ENCODE measurements around the gene NCOR1.
"Not testable (repeated sequence)": the region's sequence is repeated elsewhere in the genome, so short reads cannot be mapped to it uniquely, and the experiment has no call there.

The NCOR1 gene

DNA sequence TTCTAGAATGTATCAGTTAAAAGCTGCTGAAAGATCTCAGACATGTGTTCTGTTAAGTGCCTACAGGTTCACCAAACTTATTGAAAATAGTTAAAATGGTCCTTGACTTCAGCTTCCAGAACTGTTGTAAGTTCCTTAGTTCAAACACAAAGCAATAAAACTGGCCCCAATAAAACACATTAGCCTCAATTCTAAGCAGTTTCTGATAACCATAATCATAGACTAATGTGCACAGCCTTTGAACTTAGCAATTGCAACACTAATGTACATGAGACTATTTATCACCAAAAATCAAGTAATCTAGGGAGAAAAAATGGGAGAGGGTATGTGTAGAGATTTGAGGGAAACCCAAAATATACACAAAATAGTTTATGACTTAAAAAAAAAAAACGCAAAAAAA, 17.1 kb upstream of the NCOR1 start (continued):
- TF ChIP-seq, protein P1, sequence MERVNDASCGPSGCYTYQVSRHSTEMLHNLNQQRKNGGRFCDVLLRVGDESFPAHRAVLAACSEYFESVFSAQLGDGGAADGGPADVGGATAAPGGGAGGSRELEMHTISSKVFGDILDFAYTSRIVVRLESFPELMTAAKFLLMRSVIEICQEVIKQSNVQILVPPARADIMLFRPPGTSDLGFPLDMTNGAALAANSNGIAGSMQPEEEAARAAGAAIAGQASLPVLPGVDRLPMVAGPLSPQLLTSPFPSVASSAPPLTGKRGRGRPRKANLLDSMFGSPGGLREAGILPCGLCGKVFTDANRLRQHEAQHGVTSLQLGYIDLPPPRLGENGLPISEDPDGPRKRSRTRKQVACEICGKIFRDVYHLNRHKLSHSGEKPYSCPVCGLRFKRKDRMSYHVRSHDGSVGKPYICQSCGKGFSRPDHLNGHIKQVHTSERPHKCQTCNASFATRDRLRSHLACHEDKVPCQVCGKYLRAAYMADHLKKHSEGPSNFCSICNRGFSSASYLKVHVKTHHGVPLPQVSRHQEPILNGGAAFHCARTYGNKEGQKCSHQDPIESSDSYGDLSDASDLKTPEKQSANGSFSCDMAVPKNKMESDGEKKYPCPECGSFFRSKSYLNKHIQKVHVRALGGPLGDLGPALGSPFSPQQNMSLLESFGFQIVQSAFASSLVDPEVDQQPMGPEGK (CRISPR knock-in tag; IDR thresholded peaks at IDR 0.05; ENCODE audit: borderline replicate concordance): no peak
- TF ChIP-seq CSDC2 (CRISPR knock-in tag; IDR thresholded peaks at IDR 0.05): no peak
- no peak for TF ChIP-seq ESRRG (CRISPR knock-in tag; IDR thresholded peaks at IDR 0.05)
- TF ChIP-seq, protein P2, sequence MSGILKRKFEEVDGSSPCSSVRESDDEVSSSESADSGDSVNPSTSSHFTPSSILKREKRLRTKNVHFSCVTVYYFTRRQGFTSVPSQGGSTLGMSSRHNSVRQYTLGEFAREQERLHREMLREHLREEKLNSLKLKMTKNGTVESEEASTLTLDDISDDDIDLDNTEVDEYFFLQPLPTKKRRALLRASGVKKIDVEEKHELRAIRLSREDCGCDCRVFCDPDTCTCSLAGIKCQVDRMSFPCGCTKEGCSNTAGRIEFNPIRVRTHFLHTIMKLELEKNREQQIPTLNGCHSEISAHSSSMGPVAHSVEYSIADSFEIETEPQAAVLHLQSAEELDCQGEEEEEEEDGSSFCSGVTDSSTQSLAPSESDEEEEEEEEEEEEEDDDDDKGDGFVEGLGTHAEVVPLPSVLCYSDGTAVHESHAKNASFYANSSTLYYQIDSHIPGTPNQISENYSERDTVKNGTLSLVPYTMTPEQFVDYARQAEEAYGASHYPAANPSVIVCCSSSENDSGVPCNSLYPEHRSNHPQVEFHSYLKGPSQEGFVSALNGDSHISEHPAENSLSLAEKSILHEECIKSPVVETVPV (CRISPR knock-in tag; IDR thresholded peaks at IDR 0.05): no peak
- TF ChIP-seq RARB (CRISPR knock-in tag; IDR thresholded peaks at IDR 0.05): no peak
- TF ChIP-seq SNAI2 (CRISPR knock-in tag; IDR thresholded peaks at IDR 0.05): no peak
- no peak for TF ChIP-seq ISL1 (CRISPR knock-in tag; IDR thresholded peaks at IDR 0.05)

DNA sequence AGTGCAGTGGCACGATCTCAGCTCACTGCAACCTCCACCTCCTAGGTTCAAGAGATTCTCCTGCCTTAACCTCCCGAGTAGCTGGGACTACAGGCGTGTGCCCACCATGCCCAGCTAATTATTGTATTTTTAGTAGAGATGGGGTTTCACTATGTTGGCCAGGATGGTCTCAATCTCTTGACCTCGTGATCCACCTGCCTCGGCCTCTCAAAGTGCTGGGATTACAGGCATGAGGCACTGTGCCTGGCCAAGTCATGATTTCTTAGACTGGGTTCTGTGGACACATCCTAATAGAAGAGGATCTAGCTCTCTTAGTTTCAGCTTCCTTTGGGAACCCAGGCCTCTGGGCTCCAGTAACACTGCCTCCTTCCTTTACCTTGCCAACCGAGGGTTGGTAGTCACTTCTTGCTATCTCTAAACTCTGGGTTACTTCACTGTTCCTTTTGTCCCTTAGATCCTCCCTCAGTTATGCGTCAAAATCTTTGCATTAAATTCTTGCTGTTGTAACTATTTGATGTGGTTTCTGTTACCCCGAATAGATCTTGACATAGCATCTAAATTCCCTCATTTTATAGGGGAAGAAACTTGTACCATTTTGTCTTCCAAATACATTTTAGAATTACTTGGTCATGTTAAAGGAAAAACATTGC, 14.7 kb upstream of the NCOR1 start:
- not testable (repeated sequence) for ATAC-seq

DNA sequence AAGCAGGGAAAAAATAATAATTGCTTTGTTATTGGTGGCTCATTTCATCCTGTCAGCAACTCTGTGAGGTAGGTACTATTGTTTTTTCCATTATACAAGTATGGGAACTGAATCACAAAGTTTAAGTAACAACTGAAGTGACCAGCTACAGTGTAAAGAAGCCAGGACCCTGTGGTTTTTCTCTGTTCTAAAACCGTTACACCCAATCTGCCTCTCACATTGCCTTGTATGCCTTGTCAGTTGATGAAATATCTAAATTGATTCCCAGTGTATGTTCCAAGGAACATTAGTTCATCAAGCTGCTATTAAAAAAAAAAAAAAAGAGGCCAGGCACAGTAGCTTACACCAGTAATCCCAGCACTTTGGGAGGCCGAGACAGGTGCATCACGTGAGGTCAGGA, 7.1 kb upstream of the NCOR1 start:
- TF ChIP-seq CSDC2 (CRISPR knock-in tag; IDR thresholded peaks at IDR 0.05) (no peak), ZFP30 (CRISPR knock-in tag; IDR thresholded peaks at IDR 0.05) (no peak), ZC3H10 (CRISPR knock-in tag; IDR thresholded peaks at IDR 0.05) (no peak), ZNF565 (CRISPR knock-in tag; conservative IDR thresholded peaks at IDR 0.05; ENCODE audit: low read depth) (no peak), PPARA (CRISPR knock-in tag; IDR thresholded peaks at IDR 0.05; ENCODE audit: borderline replicate concordance) (no peak), RARB (CRISPR knock-in tag; IDR thresholded peaks at IDR 0.05) (no peak), ZNF70 (CRISPR knock-in tag; IDR thresholded peaks at IDR 0.05) (no peak), TOX (CRISPR knock-in tag; IDR thresholded peaks at IDR 0.05; ENCODE audit: borderline replicate concordance) (no peak), OSR1 (CRISPR knock-in tag; IDR thresholded peaks at IDR 0.05) (no peak), GLIS3 (CRISPR knock-in tag; IDR thresholded peaks at IDR 0.05) (no peak), ZNF8 (CRISPR knock-in tag; IDR thresholded peaks at IDR 0.05) (no peak)
- TF ChIP-seq, protein P1 (CRISPR knock-in tag; IDR thresholded peaks at IDR 0.05; ENCODE audit: borderline replicate concordance): no peak
- ATAC-seq: no peak

DNA sequence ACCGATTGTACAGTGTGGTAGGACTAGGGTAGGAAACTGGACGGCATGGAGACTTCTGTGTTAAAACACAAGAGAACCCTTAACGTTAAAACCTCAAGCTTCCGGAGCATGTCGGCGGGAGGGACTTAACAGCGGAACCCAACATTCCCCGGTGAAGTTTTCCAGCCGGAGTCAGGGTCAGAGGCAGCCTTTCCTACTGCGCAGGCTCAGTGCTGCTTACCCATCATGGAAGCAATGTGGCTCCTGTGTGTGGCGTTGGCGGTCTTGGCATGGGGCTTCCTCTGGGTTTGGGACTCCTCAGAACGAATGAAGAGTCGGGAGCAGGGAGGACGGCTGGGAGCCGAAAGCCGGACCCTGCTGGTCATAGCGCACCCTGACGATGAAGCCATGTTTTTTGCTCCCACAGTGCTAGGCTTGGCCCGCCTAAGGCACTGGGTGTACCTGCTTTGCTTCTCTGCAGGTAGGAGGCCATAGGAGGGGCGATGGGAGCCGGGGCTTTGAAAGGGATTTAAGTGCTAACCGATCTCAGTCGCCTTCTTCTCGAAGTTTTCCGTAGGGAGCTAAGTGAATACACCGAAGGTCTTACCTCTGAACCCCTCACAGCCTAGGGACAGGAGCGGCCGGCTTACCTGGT, 1.8 kb upstream of the NCOR1 start, which contains the start of gene PIGL:
Gene PIGL (plus strand): TSS at position 209 of the 634 bp plus-strand sequence. CDS start 17 bp downstream, at position 226.
- ATAC-seq: peak; percentile 75
- TF ChIP-seq, protein P3, sequence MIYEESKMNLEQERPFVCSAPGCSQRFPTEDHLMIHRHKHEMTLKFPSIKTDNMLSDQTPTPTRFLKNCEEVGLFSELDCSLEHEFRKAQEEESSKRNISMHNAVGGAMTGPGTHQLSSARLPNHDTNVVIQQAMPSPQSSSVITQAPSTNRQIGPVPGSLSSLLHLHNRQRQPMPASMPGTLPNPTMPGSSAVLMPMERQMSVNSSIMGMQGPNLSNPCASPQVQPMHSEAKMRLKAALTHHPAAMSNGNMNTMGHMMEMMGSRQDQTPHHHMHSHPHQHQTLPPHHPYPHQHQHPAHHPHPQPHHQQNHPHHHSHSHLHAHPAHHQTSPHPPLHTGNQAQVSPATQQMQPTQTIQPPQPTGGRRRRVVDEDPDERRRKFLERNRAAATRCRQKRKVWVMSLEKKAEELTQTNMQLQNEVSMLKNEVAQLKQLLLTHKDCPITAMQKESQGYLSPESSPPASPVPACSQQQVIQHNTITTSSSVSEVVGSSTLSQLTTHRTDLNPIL (CRISPR knock-in tag; IDR thresholded peaks at IDR 0.05; ENCODE audit: low read depth): no peak
- no peak for TF ChIP-seq ISL1 (CRISPR knock-in tag; IDR thresholded peaks at IDR 0.05)
- TF ChIP-seq CSDC2 (CRISPR knock-in tag; IDR thresholded peaks at IDR 0.05): no peak
- TF ChIP-seq ZC3H10 (CRISPR knock-in tag; IDR thresholded peaks at IDR 0.05): no peak
- TF ChIP-seq ZFP30 (CRISPR knock-in tag; IDR thresholded peaks at IDR 0.05): no peak
- no peak for TF ChIP-seq ZFP3 (CRISPR knock-in tag; IDR thresholded peaks at IDR 0.05)
- no peak for TF ChIP-seq ZNF70 (CRISPR knock-in tag; IDR thresholded peaks at IDR 0.05)
- TF ChIP-seq GLIS3 (CRISPR knock-in tag; IDR thresholded peaks at IDR 0.05): no peak

DNA sequence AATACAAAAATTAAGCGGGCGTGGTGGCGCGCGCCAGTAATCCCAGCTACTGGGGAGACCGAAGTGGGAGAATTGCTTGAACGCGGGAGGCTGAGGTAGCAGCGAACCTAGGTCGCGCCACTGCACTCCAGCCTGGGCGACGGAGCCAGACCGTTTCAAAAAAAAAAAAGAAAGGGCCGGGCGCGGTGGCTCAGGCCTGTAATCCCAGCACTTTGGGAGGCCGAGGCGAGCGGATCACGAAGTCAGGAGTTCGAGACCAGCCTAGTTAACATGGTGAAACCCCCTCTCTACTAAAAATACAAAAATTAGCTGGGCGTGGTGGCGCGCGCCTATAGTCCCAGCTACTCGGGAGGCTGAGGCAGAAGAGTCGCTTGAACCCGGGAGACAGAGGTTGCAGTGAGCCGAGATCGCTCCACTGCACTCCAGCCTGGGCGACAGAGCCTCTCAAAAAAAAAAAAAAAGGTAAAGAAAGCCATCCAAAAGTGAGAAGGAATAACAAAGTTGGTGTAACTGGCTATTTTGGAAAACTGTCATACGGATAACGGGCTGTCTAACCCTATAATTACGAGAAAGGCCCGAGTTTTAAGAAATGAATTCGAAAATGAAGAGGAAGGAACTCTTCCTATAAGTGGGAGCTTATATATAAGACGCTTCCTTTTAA, 1.1 kb upstream of the NCOR1 start:
- ATAC-seq: not testable (repeated sequence)

Measured in SK-N-SH treated with all-trans-retinoic acid at 6 μM for 48 hours (cell line).